ENCODE measurements around the gene FOS. TPM values are rescaled to one million over a fixed set of nuclear protein-coding genes. Genes with fewer than 3 reads are reported as not detected.

The FOS gene
- total RNA-seq, 1 donor from 2014 or later: 29.6 TPM

DNA sequence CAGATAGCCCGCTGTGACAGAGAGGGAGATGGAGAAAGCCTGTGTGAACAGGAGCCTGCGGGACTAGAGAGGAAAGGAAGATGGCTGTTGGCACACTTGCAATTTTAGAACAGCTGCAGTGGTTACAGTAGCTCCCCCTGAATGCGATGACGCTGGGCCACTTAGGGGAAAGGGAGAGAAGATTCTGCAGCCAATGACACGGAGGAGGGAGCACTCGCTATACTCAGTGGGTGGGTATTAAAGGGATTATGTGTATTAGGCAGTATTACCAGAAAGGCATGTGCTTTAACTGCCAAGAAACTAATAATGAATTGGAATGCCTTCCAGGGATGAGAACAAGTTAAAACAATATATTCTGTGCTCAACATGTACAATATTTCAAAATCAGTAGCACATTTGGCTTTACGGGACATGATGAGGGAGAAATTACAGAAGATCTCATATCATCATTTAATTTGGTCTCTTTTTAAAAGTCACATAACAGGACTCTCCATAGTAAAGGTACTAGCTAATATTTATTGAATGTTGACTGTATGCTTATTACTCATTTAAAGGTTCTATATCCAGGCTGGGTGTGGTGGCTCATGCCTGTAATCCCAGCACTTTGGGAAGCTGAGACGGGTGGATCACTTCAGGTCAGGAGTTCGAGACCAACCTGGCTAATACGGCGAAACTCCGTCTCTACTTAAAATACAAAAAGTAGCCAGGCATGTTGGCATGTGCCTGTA is 35.9 kb upstream of the FOS start:
- H3K27ac Mint-ChIP-seq: no peak overlapping the region
- H3K9me3 Mint-ChIP-seq: no peaks in the 10 kb centered on the region
- intact Hi-C loops (cut with micrococcal nuclease): no loop called here
- no peaks in the 10 kb centered on the region for H3K36me3 Mint-ChIP-seq (ENCODE audit: low read depth)
- no peak overlapping the region for H3K4me3 Mint-ChIP-seq
- peaks cover 49% of the 10 kb centered on the region for H3K27me3 Mint-ChIP-seq
- DNase-seq: no peak
- peaks cover 17% of the 10 kb centered on the region for H3K4me1 Mint-ChIP-seq

GRCh38 chr14:75244121-75244520 is 34.5 kb upstream of the FOS start:
- intact Hi-C loops (cut with micrococcal nuclease): no loop called here
- Mint-ChIP-seq H3K27me3 (peaks cover 38% of the 10 kb centered on the region), H3K9me3 (no peaks in the 10 kb centered on the region), H3K4me3 (no peak overlapping the region), H3K36me3 (ENCODE audit: low read depth) (no peaks in the 10 kb centered on the region), H3K27ac (no peak overlapping the region), H3K4me1 (peaks cover 28% of the 10 kb centered on the region)
- DNase-seq: no peak

GRCh38 chr14:75246546-75247285 is 31.9 kb upstream of the FOS start:
- Mint-ChIP-seq H3K9me3 (no peaks in the 10 kb centered on the region), H3K27ac (peak overlapping the region; percentile 69), H3K36me3 (ENCODE audit: low read depth) (no peaks in the 10 kb centered on the region), H3K4me1 (peaks cover 45% of the 10 kb centered on the region), H3K27me3 (peaks cover 34% of the 10 kb centered on the region), H3K4me3 (peak overlapping the region; percentile 55)
- intact Hi-C loops (cut with micrococcal nuclease): loop anchor here (1.0 to 5.0 kb wide), 4 partner anchors 114 to 629 kb away; no protein-coding TSS in a partner anchor
- no peak for DNase-seq

GRCh38 chr14:75247286-75247922 is 31.2 kb upstream of the FOS start:
- H3K4me3 Mint-ChIP-seq: peak overlapping the region; percentile 55
- peaks cover 36% of the 10 kb centered on the region for H3K27me3 Mint-ChIP-seq
- intact Hi-C loops (cut with micrococcal nuclease): loop anchor here (1.0 to 5.0 kb wide), 4 partner anchors 115 to 630 kb away; no protein-coding TSS in a partner anchor
- DNase-seq: peak; percentile 92
- peaks cover 49% of the 10 kb centered on the region for H3K4me1 Mint-ChIP-seq
- no peaks in the 10 kb centered on the region for H3K9me3 Mint-ChIP-seq
- H3K36me3 Mint-ChIP-seq (ENCODE audit: low read depth): no peaks in the 10 kb centered on the region
- H3K27ac Mint-ChIP-seq: peak overlapping the region; percentile 69

GRCh38 chr14:75247939-75248338 is 30.7 kb upstream of the FOS start:
- Mint-ChIP-seq H3K27me3 (peaks cover 32% of the 10 kb centered on the region), H3K27ac (peak overlapping the region; percentile 69), H3K4me1 (peaks cover 49% of the 10 kb centered on the region), H3K4me3 (peak overlapping the region; percentile 55), H3K9me3 (no peaks in the 10 kb centered on the region), H3K36me3 (ENCODE audit: low read depth) (no peaks in the 10 kb centered on the region)
- intact Hi-C loops (cut with micrococcal nuclease): loop anchor here (1.0 to 5.0 kb wide), 5 partner anchors 55 to 631 kb away; no protein-coding TSS in a partner anchor
- no peak for DNase-seq

GRCh38 chr14:75249251-75249957 is 29.2 kb upstream of the FOS start:
- Mint-ChIP-seq H3K36me3 (ENCODE audit: low read depth) (no peaks in the 10 kb centered on the region), H3K27me3 (peaks cover 34% of the 10 kb centered on the region), H3K27ac (peak overlapping the region; percentile 88), H3K9me3 (no peaks in the 10 kb centered on the region), H3K4me3 (peak overlapping the region; percentile 66), H3K4me1 (peaks cover 49% of the 10 kb centered on the region)
- intact Hi-C loops (cut with micrococcal nuclease): loop anchor here (1.0 to 5.0 kb wide), 8 partner anchors 10 to 632 kb away; partner anchors contain the start of genes FOS and TMED10
- DNase-seq: peak; percentile 96

GRCh38 chr14:75249958-75250336 is 28.7 kb upstream of the FOS start:
- Mint-ChIP-seq H3K4me1 (peaks cover 49% of the 10 kb centered on the region), H3K4me3 (peak overlapping the region; percentile 66), H3K36me3 (ENCODE audit: low read depth) (no peaks in the 10 kb centered on the region), H3K27me3 (peaks cover 34% of the 10 kb centered on the region), H3K9me3 (no peaks in the 10 kb centered on the region), H3K27ac (peak overlapping the region; percentile 88)
- intact Hi-C loops (cut with micrococcal nuclease): loop anchor here (1.0 to 5.0 kb wide), 8 partner anchors 9 to 633 kb away; partner anchors contain the start of genes FOS and TMED10
- DNase-seq: no peak

DNA sequence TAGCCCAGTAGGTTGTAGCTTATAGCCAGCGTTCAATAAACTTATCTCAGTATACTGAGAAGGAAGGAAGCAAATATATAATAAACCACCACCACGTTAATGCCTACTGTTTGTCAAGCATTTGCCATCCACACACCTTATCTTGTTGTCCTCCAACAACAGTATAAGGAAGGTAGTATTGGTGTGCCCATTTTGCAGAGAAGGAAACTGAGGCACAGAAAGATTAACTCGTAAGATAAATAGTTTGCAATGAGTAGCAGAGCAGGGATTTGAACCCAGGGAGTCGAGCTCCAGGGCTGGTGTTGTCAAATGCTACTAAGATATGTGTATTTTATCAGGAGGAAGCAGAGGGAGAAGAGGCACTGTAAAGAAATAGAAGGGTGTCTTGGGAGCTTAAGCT is 27.8 kb upstream of the FOS start:
- Mint-ChIP-seq H3K9me3 (no peaks in the 10 kb centered on the region), H3K27me3 (peaks cover 33% of the 10 kb centered on the region), H3K27ac (no peak overlapping the region), H3K36me3 (ENCODE audit: low read depth) (no peaks in the 10 kb centered on the region), H3K4me1 (peaks cover 49% of the 10 kb centered on the region), H3K4me3 (no peak overlapping the region)
- intact Hi-C loops (cut with micrococcal nuclease): no loop called here
- DNase-seq: no peak

DNA sequence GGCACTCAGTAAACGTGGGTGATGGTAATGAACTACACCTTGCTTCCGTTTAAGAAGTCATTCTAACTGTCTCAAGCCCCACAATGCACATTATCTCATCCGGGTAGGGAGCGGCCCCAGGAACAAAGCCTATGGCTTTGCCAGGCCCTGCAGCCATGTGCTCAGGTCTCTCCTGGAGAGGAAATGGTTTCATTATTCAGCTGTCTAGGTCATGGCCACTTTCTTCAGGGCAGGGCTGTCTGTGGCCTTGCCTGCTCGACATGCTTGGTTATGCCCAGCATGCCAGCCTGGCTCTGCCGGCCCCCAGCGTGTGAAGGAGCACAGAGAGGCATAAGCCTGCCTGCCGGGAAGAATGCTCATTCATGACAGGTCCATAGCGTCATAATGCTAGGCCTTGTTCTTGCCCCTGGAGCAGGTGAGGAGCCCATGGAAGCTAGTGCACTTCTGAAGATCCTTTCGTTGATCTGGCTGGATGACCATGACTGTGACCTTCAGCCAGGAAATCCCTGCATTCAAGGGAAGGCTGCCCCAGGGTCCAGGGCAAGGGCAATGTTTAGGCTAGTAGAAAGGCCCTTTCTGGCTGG is 26.3 kb upstream of the FOS start:
- Mint-ChIP-seq H3K36me3 (ENCODE audit: low read depth) (no peaks in the 10 kb centered on the region), H3K27ac (no peak overlapping the region), H3K4me1 (peaks cover 38% of the 10 kb centered on the region), H3K4me3 (no peak overlapping the region), H3K9me3 (no peaks in the 10 kb centered on the region), H3K27me3 (peaks cover 36% of the 10 kb centered on the region)
- intact Hi-C loops (cut with micrococcal nuclease): no loop called here
- DNase-seq: no peak

GRCh38 chr14:75254381-75254822 is 24.2 kb upstream of the FOS start:
- intact Hi-C loops (cut with micrococcal nuclease): no loop called here
- Mint-ChIP-seq H3K27me3 (peaks cover 39% of the 10 kb centered on the region), H3K36me3 (ENCODE audit: low read depth) (no peaks in the 10 kb centered on the region), H3K9me3 (no peaks in the 10 kb centered on the region), H3K27ac (no peak overlapping the region), H3K4me1 (peaks cover 28% of the 10 kb centered on the region), H3K4me3 (no peak overlapping the region)
- no peak for DNase-seq

DNA sequence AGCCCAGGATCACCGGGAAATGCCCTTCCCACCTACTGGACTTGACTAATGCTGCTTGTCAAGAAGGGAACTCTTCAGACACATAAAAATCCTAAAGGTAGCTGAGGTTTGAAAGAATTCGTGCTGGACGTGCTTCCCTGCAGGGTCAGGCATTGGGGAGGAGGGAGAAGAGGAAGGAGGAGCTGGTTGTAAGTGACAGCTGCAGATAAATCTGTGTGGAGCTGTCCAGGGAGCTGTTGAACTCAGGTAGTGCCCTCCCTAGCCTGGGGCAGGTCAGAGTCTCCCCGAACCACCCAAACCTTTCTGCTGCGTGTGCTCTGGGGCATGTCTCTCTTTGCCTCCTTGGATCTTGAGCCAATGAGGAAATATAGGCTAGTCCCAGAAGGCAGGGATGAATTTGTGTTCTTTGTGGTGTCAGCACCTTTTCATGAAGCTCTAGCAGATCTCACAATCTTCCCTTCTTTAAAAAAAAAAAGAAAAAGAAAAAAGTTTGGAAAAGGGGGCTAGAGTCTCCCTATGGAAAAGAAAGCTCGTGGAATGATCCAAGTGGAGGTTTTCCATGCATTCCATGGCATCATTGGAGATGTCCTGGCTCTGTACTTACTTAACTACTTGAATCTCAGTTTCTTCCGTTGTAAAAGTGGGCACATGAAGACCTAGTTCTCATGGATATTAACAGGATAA is 23.6 kb upstream of the FOS start:
- H3K27me3 Mint-ChIP-seq: peaks cover 39% of the 10 kb centered on the region
- H3K27ac Mint-ChIP-seq: no peak overlapping the region
- H3K4me1 Mint-ChIP-seq: peaks cover 26% of the 10 kb centered on the region
- DNase-seq: no peak
- H3K36me3 Mint-ChIP-seq (ENCODE audit: low read depth): no peaks in the 10 kb centered on the region
- intact Hi-C loops (cut with micrococcal nuclease): no loop called here
- H3K4me3 Mint-ChIP-seq: no peak overlapping the region
- no peaks in the 10 kb centered on the region for H3K9me3 Mint-ChIP-seq

DNA sequence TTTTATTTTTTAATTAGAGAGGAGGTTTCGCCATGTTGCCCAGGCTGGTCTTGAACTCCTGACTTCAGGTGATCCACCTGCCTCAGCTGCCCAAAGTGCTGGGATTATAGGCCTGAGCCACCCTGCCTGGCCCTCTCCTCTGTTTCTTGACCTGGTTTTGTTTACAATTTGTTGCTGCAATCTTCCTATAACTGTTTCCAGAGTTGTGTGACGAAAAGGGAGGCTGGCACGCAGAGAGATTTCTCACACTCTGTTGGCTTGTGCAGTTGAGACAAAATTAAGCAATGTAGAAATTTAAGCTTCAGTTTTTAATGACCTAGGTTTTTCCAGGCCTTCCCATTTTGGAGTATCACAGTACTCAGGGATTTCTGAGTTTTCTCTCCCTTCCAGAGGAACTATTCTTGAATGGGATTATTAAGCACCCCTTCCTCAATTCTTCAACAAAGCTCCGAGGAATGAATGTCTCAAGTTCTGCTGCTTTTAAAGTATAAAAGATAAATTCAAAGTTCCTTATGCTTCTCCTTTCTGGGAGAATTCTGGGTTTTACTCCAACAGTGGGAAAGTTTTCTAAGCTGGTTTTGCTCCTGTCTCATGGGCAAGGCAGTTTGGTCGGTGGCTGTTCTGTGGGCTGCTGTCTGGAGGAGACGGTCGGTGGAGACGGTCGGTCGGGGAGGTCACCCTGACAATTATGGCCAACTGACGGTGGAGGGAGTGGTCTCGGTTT is 20.4 kb upstream of the FOS start:
- Mint-ChIP-seq H3K27ac (peak overlapping the region; percentile 99), H3K4me1 (peaks cover 17% of the 10 kb centered on the region), H3K4me3 (peak overlapping the region; percentile 85), H3K36me3 (ENCODE audit: low read depth) (no peaks in the 10 kb centered on the region), H3K9me3 (no peaks in the 10 kb centered on the region), H3K27me3 (peaks cover 53% of the 10 kb centered on the region)
- intact Hi-C loops (cut with micrococcal nuclease): no loop called here
- DNase-seq: no peak
